Measurements from ENCODE around the gene CASP8AP2.

Gene CASP8AP2

GRCh38 chr6:89830170-89830809 is 610 bp downstream of the CASP8AP2 start:
- no peak for DNase-seq
- H3K36me3 ChIP-seq: peaks cover 41% of the 10 kb centered on the region
- peak overlapping the region; percentile 95 for H3K27ac ChIP-seq
- H3K4me3 ChIP-seq (ENCODE audit: low read depth, low read length): peak overlapping the region; percentile 77
- H3K9me3 ChIP-seq (ENCODE audit: severe bottlenecking): no peaks in the 10 kb centered on the region
- H3K27me3 ChIP-seq (ENCODE audit: insufficient read depth, low read depth, severe bottlenecking): no peaks in the 10 kb centered on the region
- no peak for TF ChIP-seq CTCF (IDR thresholded peaks at IDR 0.05; ENCODE audit: low read depth, low read length)

- H3K4me3 ChIP-seq (ENCODE audit: low read depth, low read length): no peak overlapping the region
- no peak for DNase-seq
- no peaks in the 10 kb centered on the region for H3K9me3 ChIP-seq (ENCODE audit: severe bottlenecking)
- TF ChIP-seq CTCF (IDR thresholded peaks at IDR 0.05; ENCODE audit: low read depth, low read length): no peak
- H3K27me3 ChIP-seq (ENCODE audit: insufficient read depth, low read depth, severe bottlenecking): no peaks in the 10 kb centered on the region
- H3K27ac ChIP-seq: no peak overlapping the region
- peaks cover 70% of the 10 kb centered on the region for H3K36me3 ChIP-seq
Observed at GRCh38 chr6:89834884-89835792, 5.5 kb downstream of the CASP8AP2 start.

- H3K36me3 ChIP-seq: peaks cover 71% of the 10 kb centered on the region
- no peak overlapping the region for H3K27ac ChIP-seq
- DNase-seq: no peak
- no peaks in the 10 kb centered on the region for H3K27me3 ChIP-seq (ENCODE audit: insufficient read depth, low read depth, severe bottlenecking)
- TF ChIP-seq CTCF (IDR thresholded peaks at IDR 0.05; ENCODE audit: low read depth, low read length): no peak
- no peak overlapping the region for H3K4me3 ChIP-seq (ENCODE audit: low read depth, low read length)
- H3K9me3 ChIP-seq (ENCODE audit: severe bottlenecking): no peaks in the 10 kb centered on the region
Observed at GRCh38 chr6:89836639-89837222, 7.1 kb downstream of the CASP8AP2 start.

- Histone ChIP-seq H3K4me3 (ENCODE audit: low read depth, low read length) (no peak overlapping the region), H3K36me3 (peaks cover 35% of the 10 kb centered on the region), H3K27me3 (ENCODE audit: insufficient read depth, low read depth, severe bottlenecking) (no peaks in the 10 kb centered on the region), H3K27ac (no peak overlapping the region), H3K9me3 (ENCODE audit: severe bottlenecking) (no peaks in the 10 kb centered on the region)
- TF ChIP-seq CTCF (IDR thresholded peaks at IDR 0.05; ENCODE audit: low read depth, low read length): no peak
- no peak for DNase-seq
Observed at GRCh38 chr6:89840538-89840937, 10.9 kb downstream of the CASP8AP2 start.

- TF ChIP-seq CTCF (IDR thresholded peaks at IDR 0.05; ENCODE audit: low read depth, low read length): no peak
- DNase-seq: no peak
Observed at GRCh38 chr6:89842228-89842627, 12.5 kb downstream of the CASP8AP2 start.

More at GRCh38 chr6:89842228-89842627, 12.5 kb downstream of the CASP8AP2 start:
- H3K4me3 ChIP-seq (ENCODE audit: low read depth, low read length): no peak overlapping the region
- no peak overlapping the region for H3K27ac ChIP-seq
- H3K9me3 ChIP-seq (ENCODE audit: severe bottlenecking): no peaks in the 10 kb centered on the region
- peaks cover 25% of the 10 kb centered on the region for H3K36me3 ChIP-seq
- no peaks in the 10 kb centered on the region for H3K27me3 ChIP-seq (ENCODE audit: insufficient read depth, low read depth, severe bottlenecking)

Measured in WERI-Rb-1 (cell line).